Measurements from ENCODE around the gene TSC22D3.

GRCh38 chrX:107743995-107744394, 31.6 kb downstream of the TSC22D3 start:
- TF ChIP-seq CTCF (IDR thresholded peaks at IDR 0.05) (no peak), POLR2A (IDR thresholded peaks at IDR 0.05) (no peak)
